ENCODE data around the gene PTPRG. TPM values are rescaled to one million over a fixed set of nuclear protein-coding genes. Genes with fewer than 3 reads are reported as not detected.

The PTPRG gene
- total RNA-seq, 1 experiment from 2014 or later, result 69.3 TPM

DNA sequence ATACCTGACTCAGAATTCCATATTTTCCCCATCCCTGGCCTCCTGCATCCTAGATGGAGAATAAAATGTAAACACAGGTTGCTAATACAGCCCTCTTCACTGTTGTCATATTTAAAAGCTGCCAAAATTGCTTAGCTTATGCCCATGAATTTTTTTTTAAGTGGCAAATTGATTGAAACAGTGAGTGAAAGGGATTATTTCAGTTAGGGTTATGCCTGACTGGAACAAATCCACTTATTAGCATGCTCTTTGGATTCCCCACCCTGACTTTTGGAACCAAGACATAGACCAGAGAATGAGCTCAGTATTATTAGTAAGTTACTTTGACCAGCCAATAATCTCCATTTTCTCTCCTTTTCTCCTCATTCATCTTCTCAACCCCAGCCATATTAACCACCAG is 567.3 kb downstream of the PTPRG start:
- Histone ChIP-seq H3K23me2 (ENCODE audit: insufficient read length, low read depth, low read length, poor library complexity, severe bottlenecking) (no peaks in the 10 kb centered on the region), H3K9ac (ENCODE audit: extremely low read depth, insufficient read length, low read length) (no peak overlapping the region), H2BK15ac (ENCODE audit: low read depth, low read length) (no peak overlapping the region), H3K4ac (ENCODE audit: low read depth, low read length) (no peak overlapping the region), H3K79me1 (ENCODE audit: insufficient read depth, low read depth, low read length, poor library complexity, severe bottlenecking) (no peaks in the 10 kb centered on the region), H3K27me3 (ENCODE audit: insufficient read depth, low read length) (no peaks in the 10 kb centered on the region), H3K23ac (ENCODE audit: insufficient read length, low read depth, low read length) (no peak overlapping the region), H2BK12ac (ENCODE audit: insufficient read length, low read depth, low read length) (no peak overlapping the region), H3K14ac (ENCODE audit: insufficient read depth, low read length) (no peak overlapping the region), H2AK5ac (ENCODE audit: insufficient read length, low read length) (no peak overlapping the region), H4K8ac (replicated peaks; ENCODE audit: insufficient read length, low read depth, low read length) (no peak overlapping the region), H4K5ac (ENCODE audit: insufficient read length, low read depth, low read length) (no peak overlapping the region), H3K4me2 (ENCODE audit: insufficient read depth, insufficient read length, low read length) (no peak overlapping the region), H3K18ac (ENCODE audit: insufficient read length, low read depth, low read length) (no peak overlapping the region), H3K27ac (ENCODE audit: insufficient read length, low read depth, low read length) (no peak overlapping the region), H3K4me1 (ENCODE audit: insufficient read depth, low read length) (no peaks in the 10 kb centered on the region), H3K56ac (ENCODE audit: insufficient read length, low read depth, low read length) (no peak overlapping the region), H3K9me3 (ENCODE audit: control insufficient read depth, low read depth, low read length) (no peaks in the 10 kb centered on the region), H2BK120ac (ENCODE audit: low read depth, low read length, poor library complexity, severe bottlenecking) (no peak overlapping the region), H4K20me1 (ENCODE audit: control insufficient read depth, insufficient read depth, insufficient read length) (no peaks in the 10 kb centered on the region), H3K79me2 (ENCODE audit: insufficient read depth, low read length) (no peaks in the 10 kb centered on the region), H3T11ph (ENCODE audit: low read length) (no peak overlapping the region), H2BK5ac (ENCODE audit: insufficient read length, low read length) (no peak overlapping the region), H4K91ac (ENCODE audit: insufficient read length, low read depth, low read length) (no peak overlapping the region), H2BK20ac (ENCODE audit: low read depth, low read length, poor library complexity, severe bottlenecking) (no peak overlapping the region), H2AFZ (ENCODE audit: low read length) (no peak overlapping the region)
- Mint-ChIP-seq H3K27ac (no peak overlapping the region), H3K4me3 (no peak overlapping the region), H3K9me3 (no peaks in the 10 kb centered on the region), H3K36me3 (ENCODE audit: insufficient read depth in 1 of 3, low read depth in 3 of 3) (peaks cover 2 to 5% (median 4%) of the 10 kb centered on the region in 3 experiments; a peak in 5 of 7 replicates), H3K27me3 (ENCODE audit: low read depth) (no peaks in the 10 kb centered on the region; the same call in 1 of the 2 replicates), H3K4me1 (peaks cover 4 to 9% of the 10 kb centered on the region in 2 experiments; a peak in 3 of 4 replicates)
- no peak for DNase-seq
- TF ChIP-seq, protein P1, sequence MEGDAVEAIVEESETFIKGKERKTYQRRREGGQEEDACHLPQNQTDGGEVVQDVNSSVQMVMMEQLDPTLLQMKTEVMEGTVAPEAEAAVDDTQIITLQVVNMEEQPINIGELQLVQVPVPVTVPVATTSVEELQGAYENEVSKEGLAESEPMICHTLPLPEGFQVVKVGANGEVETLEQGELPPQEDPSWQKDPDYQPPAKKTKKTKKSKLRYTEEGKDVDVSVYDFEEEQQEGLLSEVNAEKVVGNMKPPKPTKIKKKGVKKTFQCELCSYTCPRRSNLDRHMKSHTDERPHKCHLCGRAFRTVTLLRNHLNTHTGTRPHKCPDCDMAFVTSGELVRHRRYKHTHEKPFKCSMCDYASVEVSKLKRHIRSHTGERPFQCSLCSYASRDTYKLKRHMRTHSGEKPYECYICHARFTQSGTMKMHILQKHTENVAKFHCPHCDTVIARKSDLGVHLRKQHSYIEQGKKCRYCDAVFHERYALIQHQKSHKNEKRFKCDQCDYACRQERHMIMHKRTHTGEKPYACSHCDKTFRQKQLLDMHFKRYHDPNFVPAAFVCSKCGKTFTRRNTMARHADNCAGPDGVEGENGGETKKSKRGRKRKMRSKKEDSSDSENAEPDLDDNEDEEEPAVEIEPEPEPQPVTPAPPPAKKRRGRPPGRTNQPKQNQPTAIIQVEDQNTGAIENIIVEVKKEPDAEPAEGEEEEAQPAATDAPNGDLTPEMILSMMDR (conservative IDR thresholded peaks at IDR 0.05), result no peak
